DND-41 (cell line): Measurements from ENCODE around the gene CDR2L.

ENCODE experiments used
- ATAC-seq: fragments of 200-7000 bp; cut with Tn5 transposase; 3 replicates; pipeline ENCODE4 v1.9.1; 2021; ENCODE audit warnings: low read depth; ENCODE audit not compliant: insufficient read depth
- DNase-seq: peaks from one replicate; pipeline ENCODE4 v3.0.0-alpha.2; 2020
- H2AFZ ChIP-seq: 2 replicates; pipeline ENCODE4 v1.6.0; 2012; ENCODE audit warnings: low read depth, low read length
- H3K27ac ChIP-seq: 2 replicates; pipeline ENCODE4 v1.5.1; 2012; ENCODE audit warnings: low read length, inconsistent platforms
- H3K27me3 ChIP-seq: fragments of 200-600 bp; sonication (generic); 2 replicates; pipeline ENCODE4 v1.6.0; 2012; ENCODE audit warnings: low read length, mild to moderate bottlenecking, inconsistent platforms; ENCODE audit not compliant: insufficient read depth, poor library complexity
- H3K36me3 ChIP-seq: 2 replicates; pipeline ENCODE4 v1.5.1; 2012; ENCODE audit warnings: low read length, inconsistent platforms; ENCODE audit not compliant: insufficient read depth
- H3K4me1 ChIP-seq: 2 replicates; pipeline ENCODE4 v1.5.1; 2012; ENCODE audit warnings: mild to moderate bottlenecking, low read length; ENCODE audit not compliant: insufficient read depth
- H3K4me2 ChIP-seq: 2 replicates; pipeline ENCODE4 v1.6.0; 2012; ENCODE audit warnings: mild to moderate bottlenecking, moderate library complexity, low read length, inconsistent platforms; ENCODE audit not compliant: insufficient read depth
- H3K4me3 ChIP-seq, 2 experiments: fragments of 200-600 bp in 1 of 2; shearing (Covaris generic) in 1 of 2; 2 replicates each; pipeline ENCODE4 v1.5.1; 2012 to 2016; ENCODE audit warnings: inconsistent platforms in 2 of 2, low read length in 2 of 2, mild to moderate bottlenecking in 2 of 2, low read depth in 1 of 2, moderate library complexity in 1 of 2
- H3K79me2 ChIP-seq: 2 replicates; pipeline ENCODE4 v1.6.0; 2012; ENCODE audit warnings: low read length, inconsistent platforms; ENCODE audit not compliant: insufficient read depth
- H3K9ac ChIP-seq: 2 replicates; pipeline ENCODE4 v1.6.0; 2012; ENCODE audit warnings: low read depth, mild to moderate bottlenecking, inconsistent platforms, low read length, moderate library complexity
- H3K9me3 ChIP-seq: 2 replicates; pipeline ENCODE4 v1.5.1; 2012; ENCODE audit warnings: low read length, moderate library complexity, mild to moderate bottlenecking, inconsistent platforms; ENCODE audit not compliant: insufficient read depth, severe bottlenecking
- H4K20me1 ChIP-seq: 2 replicates; pipeline ENCODE4 v1.6.0; 2012; ENCODE audit warnings: low read length; ENCODE audit not compliant: insufficient read depth
- CTCF ChIP-seq: IDR thresholded peaks from 2 replicates; pipeline ENCODE4 v1.5.1; 2012; ENCODE audit warnings: borderline replicate concordance, low read length, moderate library complexity, mild to moderate bottlenecking; ENCODE audit not compliant: poor library complexity, severe bottlenecking; ENCODE audit errors: extremely low read depth
- EZH2 ChIP-seq: IDR thresholded peaks from 3 replicates; pipeline ENCODE4 v1.6.1; 2012; ENCODE audit warnings: borderline replicate concordance, low read depth, mild to moderate bottlenecking, moderate library complexity, low read length, inconsistent platforms; ENCODE audit not compliant: severe bottlenecking

The CDR2L gene

GRCh38 chr17:74999523-74999922 is 12.1 kb downstream of the CDR2L start:
- H4K20me1 ChIP-seq, result no peaks in the 10 kb centered on the region
- H2AFZ ChIP-seq, result no peak overlapping the region
- H3K9me3 ChIP-seq, result no peaks in the 10 kb centered on the region
- DNase-seq (no peak), ATAC-seq (no peak)
- no peak overlapping the region for H3K9ac ChIP-seq
- H3K36me3 ChIP-seq, result no peaks in the 10 kb centered on the region
- no peaks in the 10 kb centered on the region for H3K79me2 ChIP-seq
- H3K4me1 ChIP-seq, result no peaks in the 10 kb centered on the region
- no peaks in the 10 kb centered on the region for H3K27me3 ChIP-seq
- no peak overlapping the region for H3K27ac ChIP-seq
- H3K4me3 ChIP-seq, result no peak overlapping the region
- no peak for TF ChIP-seq CTCF
- TF ChIP-seq EZH2, result no peak
- H3K4me2 ChIP-seq, result no peak overlapping the region

- ATAC-seq (no peak), DNase-seq (no peak)
- Histone ChIP-seq H3K4me2 (no peak overlapping the region), H3K36me3 (no peaks in the 10 kb centered on the region), H3K9ac (no peak overlapping the region), H3K27me3 (no peaks in the 10 kb centered on the region), H3K27ac (no peak overlapping the region), H3K9me3 (no peaks in the 10 kb centered on the region), H2AFZ (no peak overlapping the region), H3K4me3 (no peak overlapping the region), H4K20me1 (no peaks in the 10 kb centered on the region), H3K4me1 (no peaks in the 10 kb centered on the region), H3K79me2 (no peaks in the 10 kb centered on the region)
- TF ChIP-seq CTCF (no peak), EZH2 (no peak)
These were observed 14.7 kb downstream of the CDR2L start for GRCh38 chr17:75001915-75002843.

- no peaks in the 10 kb centered on the region for H3K4me1 ChIP-seq
- TF ChIP-seq EZH2 (no peak), CTCF (no peak)
- no peak overlapping the region for H3K4me3 ChIP-seq
- no peaks in the 10 kb centered on the region for H3K9me3 ChIP-seq
- DNase-seq (no peak), ATAC-seq (no peak)
- H3K27ac ChIP-seq, result no peak overlapping the region
- no peaks in the 10 kb centered on the region for H3K79me2 ChIP-seq
- H3K27me3 ChIP-seq, result no peaks in the 10 kb centered on the region
- no peaks in the 10 kb centered on the region for H3K36me3 ChIP-seq
- H3K9ac ChIP-seq, result no peak overlapping the region
- no peak overlapping the region for H2AFZ ChIP-seq
- H3K4me2 ChIP-seq, result no peak overlapping the region
- H4K20me1 ChIP-seq, result no peaks in the 10 kb centered on the region
These were observed 15.9 kb downstream of the CDR2L start for GRCh38 chr17:75003070-75003956.
